CD14-positive monocyte (primary cell): ENCODE measurements around the gene OBSCN. TPM values are rescaled to one million over a fixed set of nuclear protein-coding genes. Genes with fewer than 3 reads are reported as not detected.

Experiments
- DNase-seq, 3 donors: peaks; one replicate each; pipeline ENCODE4 v3.0.0-alpha.2; 2011 to 2022
- H2AFZ ChIP-seq: 2 replicates; pipeline ENCODE4 v1.6.0; 2012; ENCODE audit warnings: mild to moderate bottlenecking, low read depth, low read length, inconsistent platforms; ENCODE audit not compliant: insufficient read depth, poor library complexity, severe bottlenecking
- H3K27ac ChIP-seq, 2 donors: 1 replicate in 1 of 2; 2 replicates in 1 of 2; pipeline ENCODE4 v1.5.1; 2012 to 2013; ENCODE audit warnings: low read length in 2 of 2, control low read depth in 1 of 2, inconsistent platforms in 1 of 2, low read depth in 1 of 2, mild to moderate bottlenecking in 1 of 2
- H3K27me3 ChIP-seq, 2 donors: one replicate each; pipeline versions ENCODE4 v1.6.0 to v1.6.1; 2011 to 2013; ENCODE audit warnings: low read length in 2 of 2; ENCODE audit not compliant: control insufficient read depth in 2 of 2, insufficient read depth in 2 of 2
- H3K36me3 ChIP-seq, 2 donors: replicated peaks in 1 of 2; 1 replicate in 1 of 2; 2 replicates in 1 of 2; pipeline versions ENCODE4 v1.5.1 to v1.6.1; 2012 to 2013; ENCODE audit warnings: low read length in 2 of 2, control low read depth in 1 of 2, inconsistent platforms in 1 of 2, mild to moderate bottlenecking in 1 of 2; ENCODE audit not compliant: insufficient read depth in 2 of 2, control insufficient read depth in 1 of 2
- H3K4me1 ChIP-seq, 2 donors: 1 replicate in 1 of 2; 2 replicates in 1 of 2; pipeline versions ENCODE4 v1.5.1 to v1.6.1; 2012 to 2013; ENCODE audit warnings: low read length in 2 of 2, control low read depth in 1 of 2, inconsistent platforms in 1 of 2, mild to moderate bottlenecking in 1 of 2, moderate library complexity in 1 of 2; ENCODE audit not compliant: insufficient read depth in 2 of 2, control insufficient read depth in 1 of 2
- H3K4me2 ChIP-seq: replicated peaks from 2 replicates; pipeline ENCODE3; 2012; ENCODE audit warnings: low read length, moderate library complexity, mild to moderate bottlenecking; ENCODE audit not compliant: poor library complexity, severe bottlenecking; ENCODE audit errors: extremely low read depth
- H3K4me3 ChIP-seq, 3 experiments: fragments of 200-600 bp in 1 of 3; sonication (generic) in 1 of 3; replicated peaks in 1 of 3; 1 replicate in 2 of 3; 2 replicates in 1 of 3; pipeline ENCODE4 v1.5.1; 2011 to 2013; ENCODE audit warnings: low read length in 3 of 3, mild to moderate bottlenecking in 3 of 3, control low read depth in 2 of 3, low read depth in 2 of 3, inconsistent platforms in 1 of 3, moderate library complexity in 1 of 3
- H3K79me2 ChIP-seq: 2 replicates; pipeline ENCODE4 v1.6.0; 2012; ENCODE audit warnings: mild to moderate bottlenecking, control low read depth, inconsistent platforms, low read length, moderate library complexity; ENCODE audit not compliant: insufficient read depth
- H3K9ac ChIP-seq: 2 replicates; pipeline ENCODE4 v1.6.0; 2017; ENCODE audit warnings: low read length, mild to moderate bottlenecking; ENCODE audit not compliant: insufficient read depth, poor library complexity, severe bottlenecking
- H3K9me3 ChIP-seq, 2 donors: replicated peaks in 1 of 2; 1 replicate in 1 of 2; 2 replicates in 1 of 2; pipeline versions ENCODE4 v1.5.1 to v1.6.1; 2012 to 2013; ENCODE audit warnings: low read length in 2 of 2, control low read depth in 1 of 2; ENCODE audit not compliant: control insufficient read depth in 1 of 2, insufficient read depth in 1 of 2
- H4K20me1 ChIP-seq: 2 replicates; pipeline ENCODE4 v1.6.0; 2012; ENCODE audit warnings: mild to moderate bottlenecking, low read length, control low read depth, moderate library complexity; ENCODE audit not compliant: insufficient read depth
- H3K27ac Mint-ChIP-seq, 7 donors: one replicate each; pipeline ENCODE4 v1.8.0; 2020; ENCODE audit warnings: mild to moderate bottlenecking in 7 of 7, mixed read lengths in 7 of 7, moderate library complexity in 6 of 7, inconsistent platforms in 2 of 7
- H3K27me3 Mint-ChIP-seq, 3 donors: one replicate each; pipeline ENCODE4 v1.8.0; 2021 to 2022; ENCODE audit warnings: low read depth in 3 of 3, mild to moderate bottlenecking in 3 of 3, mixed read lengths in 3 of 3, moderate library complexity in 3 of 3, inconsistent platforms in 1 of 3
- H3K36me3 Mint-ChIP-seq, 2 donors: one replicate each; pipeline ENCODE4 v1.8.0; 2020; ENCODE audit warnings: mixed read lengths in 2 of 2, inconsistent platforms in 1 of 2, mild to moderate bottlenecking in 1 of 2
- H3K4me1 Mint-ChIP-seq: one replicate; pipeline ENCODE4 v1.8.0; 2020; ENCODE audit warnings: mild to moderate bottlenecking, mixed read lengths
- H3K4me3 Mint-ChIP-seq, 2 donors: one replicate each; pipeline ENCODE4 v1.8.0; 2020; ENCODE audit warnings: mild to moderate bottlenecking in 2 of 2, mixed read lengths in 2 of 2, moderate library complexity in 1 of 2
- H3K9me3 Mint-ChIP-seq, 7 donors: one replicate each; pipeline ENCODE4 v1.8.0; 2020 to 2022; ENCODE audit warnings: mixed read lengths in 7 of 7, mild to moderate bottlenecking in 6 of 7, moderate library complexity in 6 of 7, inconsistent platforms in 2 of 7
- WGBS: methylation state at CpG from one replicate; pipeline ENCODE4 v1.1.5; 2013; ENCODE audit warnings: missing lambda C conversion rate; ENCODE audit not compliant: insufficient coverage; 5-methylcytosine and 5-hydroxymethylcytosine counted together
- intact Hi-C, 2 donors: fragments of 100-400 bp; cut with micrococcal nuclease; formaldehyde crosslinking; loops; one replicate each; pipeline versions ENCODE4 v1.15.0 to v1.15.1; 2023
- polyA plus RNA-seq, 3 donors: library from polyadenylated mRNA; depleted of rRNA in 1 of 3; unstranded in 2 of 3; stranded (reverse) in 1 of 3; fragments of 300-500 nt in 2 of 3; fragments of >200 nt in 1 of 3; fragmentation: Illumina TruSeq in 2 of 3; gene quantifications; 1 replicate in 2 of 3; 2 replicates in 1 of 3; pipeline ENCODE4 v1.2.3, GENCODE V29; 2012 to 2021
- TF ChIP-seq, protein P1 (sequence below): fragments of 200-600 bp; IDR thresholded peaks from one replicate; pipeline ENCODE4 v1.8.0; 2022; ENCODE audit warnings: antibody characterized with exemption, mild to moderate bottlenecking

Gene OBSCN
- polyA plus RNA-seq, 3 donors, result 0.57 to 1.5 (median 0.76) TPM

- no peak overlapping the region for H2AFZ ChIP-seq
- Mint-ChIP-seq H3K27ac (no peak overlapping the region), H3K4me3 (no peak overlapping the region), H3K36me3 (no peaks in the 10 kb centered on the region), H3K4me1 (no peaks in the 10 kb centered on the region), H3K9me3 (peaks cover 13 to 32% (median 24%) of the 10 kb centered on the region in 7 donors), H3K27me3 (peaks cover 0 to 4% (median 1%) of the 10 kb centered on the region in 3 donors)
- H3K27ac ChIP-seq, result no peak overlapping the region
- 75% methylated on average over 1 of the region's 2 CpGs for WGBS
- H3K4me1 ChIP-seq, result no peaks in the 10 kb centered on the region
- H3K27me3 ChIP-seq, result no peaks in the 10 kb centered on the region
- no peak overlapping the region for H3K4me3 ChIP-seq
- TF ChIP-seq, protein P1, sequence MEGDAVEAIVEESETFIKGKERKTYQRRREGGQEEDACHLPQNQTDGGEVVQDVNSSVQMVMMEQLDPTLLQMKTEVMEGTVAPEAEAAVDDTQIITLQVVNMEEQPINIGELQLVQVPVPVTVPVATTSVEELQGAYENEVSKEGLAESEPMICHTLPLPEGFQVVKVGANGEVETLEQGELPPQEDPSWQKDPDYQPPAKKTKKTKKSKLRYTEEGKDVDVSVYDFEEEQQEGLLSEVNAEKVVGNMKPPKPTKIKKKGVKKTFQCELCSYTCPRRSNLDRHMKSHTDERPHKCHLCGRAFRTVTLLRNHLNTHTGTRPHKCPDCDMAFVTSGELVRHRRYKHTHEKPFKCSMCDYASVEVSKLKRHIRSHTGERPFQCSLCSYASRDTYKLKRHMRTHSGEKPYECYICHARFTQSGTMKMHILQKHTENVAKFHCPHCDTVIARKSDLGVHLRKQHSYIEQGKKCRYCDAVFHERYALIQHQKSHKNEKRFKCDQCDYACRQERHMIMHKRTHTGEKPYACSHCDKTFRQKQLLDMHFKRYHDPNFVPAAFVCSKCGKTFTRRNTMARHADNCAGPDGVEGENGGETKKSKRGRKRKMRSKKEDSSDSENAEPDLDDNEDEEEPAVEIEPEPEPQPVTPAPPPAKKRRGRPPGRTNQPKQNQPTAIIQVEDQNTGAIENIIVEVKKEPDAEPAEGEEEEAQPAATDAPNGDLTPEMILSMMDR, result no peak
- H3K4me2 ChIP-seq, result no peak overlapping the region
- no peak for DNase-seq
- H3K9me3 ChIP-seq, result peaks cover 12 to 30% of the 10 kb centered on the region in 2 donors
- intact Hi-C loops, result no loop called here
- H3K9ac ChIP-seq, result no peak overlapping the region
- no peaks in the 10 kb centered on the region for H3K36me3 ChIP-seq
- H4K20me1 ChIP-seq, result no peaks in the 10 kb centered on the region
- H3K79me2 ChIP-seq, result no peaks in the 10 kb centered on the region
These were observed 88.1 kb downstream of the OBSCN start for GRCh38 chr1:228295981-228296380.

DNA sequence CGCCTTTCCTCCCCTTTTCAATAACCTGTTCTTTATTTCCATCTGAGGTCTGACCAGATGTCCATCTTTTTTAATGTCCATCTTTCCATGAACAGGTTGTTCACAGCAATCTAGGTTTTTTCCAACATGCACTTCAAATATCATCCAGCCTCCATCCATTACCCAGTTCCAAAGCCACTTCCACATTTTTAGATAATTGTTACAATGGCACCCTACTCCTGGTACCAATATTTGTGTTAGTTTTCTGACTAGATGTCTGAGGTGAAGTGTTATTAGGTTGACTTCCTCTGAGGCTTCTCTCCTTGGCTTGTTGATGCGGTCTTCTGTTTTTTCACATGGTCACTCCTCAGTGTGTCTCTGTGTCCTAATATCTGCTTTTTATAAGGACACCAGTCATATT lies 89.4 kb downstream of the OBSCN start:
- no peaks in the 10 kb centered on the region for H3K79me2 ChIP-seq
- Mint-ChIP-seq H3K4me1 (no peaks in the 10 kb centered on the region), H3K27ac (no peak overlapping the region), H3K27me3 (peaks cover 0 to 2% (median 1%) of the 10 kb centered on the region in 3 donors), H3K36me3 (no peaks in the 10 kb centered on the region), H3K9me3 (peaks cover 22 to 43% (median 32%) of the 10 kb centered on the region in 7 donors), H3K4me3 (no peak overlapping the region)
- H3K4me1 ChIP-seq, result no peaks in the 10 kb centered on the region
- no peak overlapping the region for H3K27ac ChIP-seq
- no peaks in the 10 kb centered on the region for H3K27me3 ChIP-seq
- H3K4me3 ChIP-seq, result no peak overlapping the region
- TF ChIP-seq, protein P1, result no peak
- DNase-seq, result no peak
- 100% methylated on average over 1 of the region's 2 CpGs for WGBS
- H3K4me2 ChIP-seq, result no peak overlapping the region
- H3K9ac ChIP-seq, result no peak overlapping the region
- H4K20me1 ChIP-seq, result no peaks in the 10 kb centered on the region
- intact Hi-C loops, result no loop called here
- peaks cover 24 to 38% of the 10 kb centered on the region in 2 donors for H3K9me3 ChIP-seq
- no peak overlapping the region for H2AFZ ChIP-seq
- H3K36me3 ChIP-seq, result no peaks in the 10 kb centered on the region
